Measurements from ENCODE around the gene STX2.

The STX2 gene

DNA sequence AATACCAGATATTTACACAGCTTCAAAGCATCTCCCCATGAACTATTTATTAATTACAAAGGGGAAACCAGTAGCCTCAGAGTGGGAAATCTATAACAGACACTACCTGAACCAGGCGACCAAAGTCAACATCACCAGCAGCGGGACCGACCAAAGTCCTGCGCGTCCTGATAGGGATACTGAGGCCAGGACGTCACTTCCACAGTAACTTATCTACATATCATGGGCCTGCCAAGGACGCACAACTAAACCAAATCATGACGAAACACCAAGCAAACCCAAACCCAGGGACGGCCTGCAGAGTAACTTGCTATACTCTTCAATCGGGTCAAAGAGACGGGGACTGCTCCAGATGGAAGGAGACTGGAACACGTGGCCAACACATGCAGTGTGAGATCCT lies 96.9 kb downstream of the STX2 start:
- TF ChIP-seq SUZ12 (IDR thresholded peaks at IDR 0.05), result no peak
- no peak for TF ChIP-seq SP1 (IDR thresholded peaks at IDR 0.05)
- no peak for TF ChIP-seq CTBP1 (IDR thresholded peaks at IDR 0.05; ENCODE audit: borderline replicate concordance)
- TF ChIP-seq ARNT (IDR thresholded peaks at IDR 0.05), result no peak
- no peak for TF ChIP-seq TARDBP (IDR thresholded peaks at IDR 0.05)
- TF ChIP-seq, protein P1, sequence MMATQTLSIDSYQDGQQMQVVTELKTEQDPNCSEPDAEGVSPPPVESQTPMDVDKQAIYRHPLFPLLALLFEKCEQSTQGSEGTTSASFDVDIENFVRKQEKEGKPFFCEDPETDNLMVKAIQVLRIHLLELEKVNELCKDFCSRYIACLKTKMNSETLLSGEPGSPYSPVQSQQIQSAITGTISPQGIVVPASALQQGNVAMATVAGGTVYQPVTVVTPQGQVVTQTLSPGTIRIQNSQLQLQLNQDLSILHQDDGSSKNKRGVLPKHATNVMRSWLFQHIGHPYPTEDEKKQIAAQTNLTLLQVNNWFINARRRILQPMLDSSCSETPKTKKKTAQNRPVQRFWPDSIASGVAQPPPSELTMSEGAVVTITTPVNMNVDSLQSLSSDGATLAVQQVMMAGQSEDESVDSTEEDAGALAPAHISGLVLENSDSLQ (IDR thresholded peaks at IDR 0.05), result no peak
- no peak for TF ChIP-seq NFRKB (IDR thresholded peaks at IDR 0.05)
- CTCF ChIA-PET, result no interaction called here
- DNase-seq (ENCODE audit: extremely low spot score), result no peak
- POLR2A ChIA-PET, result no interaction called here
